GM21576 (cell line): ENCODE data around the gene TPSD1.
"Not testable (repeated sequence)": the region's sequence is repeated elsewhere in the genome, so short reads cannot be mapped to it uniquely, and the experiment has no call there.

Experiments used
- ATAC-seq: cut with Tn5 transposase; IDR thresholded peaks from one replicate; pipeline ENCODE4 v1.9.1; 2021; ENCODE audit warnings: mild to moderate bottlenecking, moderate library complexity; ENCODE audit not compliant: unreplicated experiment

TPSD1 gene

DNA sequence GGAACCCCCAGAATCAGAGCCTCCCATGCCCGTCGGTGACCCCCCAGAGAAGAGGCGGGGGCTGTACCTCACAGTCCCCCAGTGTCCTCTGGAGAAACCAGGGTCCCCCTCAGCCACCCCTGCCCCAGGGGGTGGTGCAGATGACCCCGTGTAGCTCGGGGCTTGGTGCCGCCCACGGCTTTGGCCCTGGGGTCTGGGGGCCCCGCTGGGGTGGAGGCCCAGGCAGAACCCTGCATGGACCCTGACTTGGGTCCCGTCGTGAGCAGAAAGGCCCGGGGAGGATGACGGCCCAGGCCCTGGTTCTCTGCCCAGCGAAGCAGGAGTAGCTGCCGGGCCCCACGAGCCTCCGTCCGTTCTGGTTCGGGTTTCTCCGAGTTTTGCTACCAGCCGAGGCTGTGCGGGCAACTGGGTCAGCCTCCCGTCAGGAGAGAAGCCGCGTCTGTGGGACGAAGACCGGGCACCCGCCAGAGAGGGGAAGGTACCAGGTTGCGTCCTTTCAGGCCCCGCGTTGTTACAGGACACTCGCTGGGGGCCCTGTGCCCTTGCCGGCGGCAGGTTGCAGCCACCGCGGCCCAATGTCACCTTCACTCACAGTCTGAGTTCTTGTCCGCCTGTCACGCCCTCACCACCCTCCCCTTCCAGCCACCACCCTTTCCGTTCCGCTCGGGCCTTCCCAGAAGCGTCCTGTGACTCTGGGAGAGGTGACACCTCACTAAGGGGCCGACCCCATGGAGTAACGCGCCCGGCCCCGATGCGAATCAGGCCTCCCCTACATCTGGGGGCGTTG lies 34.8 kb upstream of the TPSD1 start:
- ATAC-seq, result no peak

DNA sequence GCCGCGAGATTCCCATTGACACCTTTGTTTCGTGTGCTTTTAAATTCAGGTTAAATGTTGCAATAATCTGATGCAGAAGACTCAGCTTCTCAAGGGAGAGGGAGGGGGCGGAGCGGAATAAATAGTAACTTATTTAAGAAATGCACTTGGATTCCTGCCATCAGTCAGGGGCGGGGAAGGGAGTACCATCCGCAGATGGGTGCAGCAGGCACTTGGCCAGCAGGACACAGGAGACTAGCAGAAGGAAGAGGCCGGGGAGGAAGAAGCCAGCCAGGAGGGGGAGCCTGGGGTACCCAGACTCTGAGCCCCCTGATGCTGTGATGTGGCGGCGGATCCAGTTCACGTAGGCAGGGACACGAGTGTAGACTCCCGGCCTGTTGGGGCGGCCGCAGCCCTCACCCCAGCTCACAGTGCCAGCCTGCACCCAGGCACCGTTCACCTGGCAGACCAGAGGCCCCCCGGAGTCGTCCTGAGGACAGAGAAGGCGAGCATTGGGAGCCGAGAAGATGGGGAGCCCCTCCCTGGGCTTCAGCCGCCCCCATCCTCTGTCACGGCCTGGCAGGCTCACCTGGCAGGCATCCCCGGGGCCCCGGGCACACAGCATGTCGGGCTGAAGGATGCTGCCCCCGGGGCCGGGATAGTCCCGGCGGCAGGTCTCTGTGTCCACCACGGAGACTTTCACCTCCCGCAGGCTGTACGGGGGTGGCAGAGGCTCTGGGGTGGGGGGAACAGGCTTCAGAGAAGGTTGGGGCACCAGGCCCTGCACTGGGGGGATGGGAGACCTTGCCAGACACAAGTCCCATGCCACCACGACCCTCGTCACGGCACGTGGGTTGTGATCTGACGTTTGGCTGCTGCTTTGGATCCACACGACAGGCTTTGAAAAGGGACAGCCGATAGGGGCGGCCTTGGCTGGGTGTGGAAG lies 34.0 kb upstream of the TPSD1 start:
- no peak for ATAC-seq

DNA sequence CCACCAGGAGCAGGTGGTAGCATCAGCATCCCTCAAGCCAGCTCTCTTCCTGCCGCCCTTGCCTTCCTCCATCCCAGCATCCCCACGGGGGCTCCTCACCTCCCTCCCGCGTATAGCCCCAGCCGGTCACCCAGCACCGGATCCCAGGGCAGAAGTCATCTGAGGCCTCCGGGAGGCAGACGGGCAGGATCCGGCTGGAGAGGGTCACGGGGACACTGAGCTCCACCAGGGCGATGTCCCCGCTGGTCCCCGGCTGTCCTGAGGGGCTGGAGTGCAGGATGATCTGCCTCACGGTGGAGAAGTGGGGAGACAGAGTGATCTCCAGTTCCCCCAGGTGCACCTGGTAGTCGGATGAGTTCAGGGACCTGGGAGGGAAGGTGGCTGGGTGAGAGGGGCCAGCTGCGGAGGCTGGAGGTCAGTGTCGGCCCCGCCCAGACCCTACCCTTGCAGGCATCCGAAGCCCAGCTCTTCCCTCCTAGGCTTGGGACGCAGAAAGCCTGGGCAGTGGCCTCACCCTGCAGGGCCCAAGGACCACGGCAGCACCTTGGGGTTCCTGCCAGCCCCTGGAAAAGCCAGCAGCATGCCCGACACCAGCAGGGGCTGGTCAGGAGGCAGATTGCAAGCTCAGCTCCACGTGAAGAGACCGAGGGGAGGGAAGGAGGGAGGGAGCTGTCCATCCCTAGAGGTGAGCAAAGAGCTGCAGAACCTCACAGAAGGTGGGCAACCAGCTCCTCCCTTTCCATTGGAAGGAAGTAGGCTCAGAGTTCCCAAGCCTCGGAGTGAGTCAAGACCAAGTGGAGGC lies 33.1 kb upstream of the TPSD1 start:
- ATAC-seq, result no peak

DNA sequence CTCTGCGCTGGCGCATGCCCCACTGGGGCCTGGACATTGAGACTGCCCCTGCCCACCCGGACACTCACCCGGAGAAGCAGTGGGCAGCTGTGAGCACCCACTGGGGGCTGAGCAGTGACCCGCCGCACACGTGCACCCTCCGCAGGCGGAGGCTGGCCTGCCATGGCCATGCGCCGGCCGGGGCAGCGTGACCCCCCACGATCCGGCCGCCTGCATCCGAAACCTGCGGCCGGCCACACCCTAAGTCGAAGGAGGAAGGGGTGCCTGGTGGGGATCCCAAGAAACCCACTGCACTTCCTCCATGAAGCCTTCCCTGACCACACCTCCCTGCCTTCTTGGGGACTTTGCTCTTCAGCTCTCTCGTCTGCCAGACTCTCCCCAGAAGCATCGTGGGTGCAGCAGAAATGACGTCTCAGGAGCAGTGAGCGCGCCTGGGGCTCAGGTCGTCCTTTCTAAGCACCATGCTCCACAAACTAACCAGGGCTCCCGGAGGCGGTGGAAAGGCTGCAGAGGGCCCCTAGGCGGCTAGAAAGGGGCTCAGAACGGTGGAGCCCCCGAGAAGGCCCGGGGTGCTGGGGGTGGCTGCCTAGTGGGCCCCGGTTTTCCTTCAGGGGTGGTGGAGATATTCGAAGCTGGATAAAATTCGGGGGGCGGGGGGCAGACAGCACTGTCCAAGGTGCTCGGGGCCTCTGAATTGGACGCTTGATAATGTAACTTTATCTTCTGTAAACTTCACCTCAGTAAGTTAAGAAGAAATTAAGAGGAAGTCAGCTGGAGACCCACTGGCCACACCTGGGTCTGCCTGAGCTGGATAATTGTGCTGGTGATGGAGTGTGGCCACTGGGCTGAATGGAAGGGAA lies 32.3 kb upstream of the TPSD1 start:
- ATAC-seq, result no peak

DNA sequence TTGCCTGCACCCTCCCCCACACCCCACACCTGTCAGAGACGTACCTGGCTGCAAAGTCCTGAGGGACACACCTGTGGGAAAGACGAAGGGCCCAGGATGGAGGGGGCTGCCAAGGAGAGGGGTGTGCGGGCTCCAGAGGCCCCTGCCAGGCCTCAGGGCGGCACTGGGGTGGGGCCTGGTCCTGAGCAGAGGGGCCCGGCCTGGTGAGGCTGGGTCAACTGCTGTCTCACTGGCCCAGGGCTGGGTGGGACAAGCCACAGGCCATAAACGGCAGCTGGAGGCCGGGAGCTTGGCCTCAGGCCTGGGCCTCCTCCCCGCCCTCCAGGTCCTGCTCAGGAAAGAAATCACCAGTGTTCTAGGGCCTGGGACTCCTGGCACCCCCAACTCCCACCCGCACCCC lies 31.3 kb upstream of the TPSD1 start:
- ATAC-seq, result no peak

DNA sequence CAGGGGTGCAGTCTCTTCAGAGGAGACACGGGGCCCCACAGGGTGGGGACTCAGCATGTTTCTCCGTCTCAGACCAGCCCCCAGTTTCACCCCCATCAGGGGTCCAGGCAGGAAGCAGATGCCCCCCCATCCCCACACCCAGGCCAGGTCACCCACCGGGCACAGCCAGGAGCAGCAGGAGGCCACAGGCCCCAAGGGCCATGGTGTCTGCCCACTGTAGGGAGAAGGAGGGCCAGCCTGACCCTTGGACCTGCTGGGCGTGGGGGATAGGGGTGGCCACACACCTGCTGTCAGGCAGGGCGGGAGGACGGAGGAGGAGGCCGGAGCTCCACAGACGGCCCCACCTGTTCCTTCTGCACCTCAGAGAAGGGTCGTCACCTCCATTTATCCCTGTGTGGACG lies 30.8 kb upstream of the TPSD1 start, which contains the start of gene TPSG1:
Gene TPSG1, minus strand, starts transcription at position 218 of the 401 bp plus-strand sequence. Its CDS starts 16 bp downstream, at position 202.
- no peak for ATAC-seq

DNA sequence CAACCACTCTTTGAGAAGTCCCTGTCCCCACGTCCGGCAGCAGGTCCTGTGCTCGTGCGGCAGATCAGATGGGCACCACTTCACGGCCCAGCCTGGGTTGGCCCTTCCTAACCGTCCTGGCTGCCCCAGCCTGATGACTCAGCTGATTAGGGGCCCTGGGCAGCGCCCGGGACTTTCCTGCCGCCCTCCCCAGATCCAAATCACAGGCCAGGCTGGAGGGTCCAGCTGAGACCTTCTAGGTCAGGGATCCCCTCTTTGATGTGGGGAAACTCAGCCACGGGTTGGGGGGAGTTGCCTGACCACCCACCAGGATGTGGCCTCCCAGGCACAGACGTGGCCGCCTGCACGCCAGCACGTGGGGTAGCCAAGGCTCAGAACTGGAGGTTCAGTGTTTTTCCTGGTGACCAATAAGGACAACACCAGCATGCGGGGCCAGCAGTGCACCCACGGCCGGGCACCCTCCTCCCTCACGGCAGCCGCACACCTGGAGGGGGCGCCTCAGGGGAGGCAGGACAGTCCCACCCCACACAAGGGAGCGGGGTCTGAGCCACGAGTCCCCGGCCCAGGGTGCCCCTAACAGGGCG lies 30.0 kb upstream of the TPSD1 start:
- not testable (repeated sequence) for ATAC-seq

DNA sequence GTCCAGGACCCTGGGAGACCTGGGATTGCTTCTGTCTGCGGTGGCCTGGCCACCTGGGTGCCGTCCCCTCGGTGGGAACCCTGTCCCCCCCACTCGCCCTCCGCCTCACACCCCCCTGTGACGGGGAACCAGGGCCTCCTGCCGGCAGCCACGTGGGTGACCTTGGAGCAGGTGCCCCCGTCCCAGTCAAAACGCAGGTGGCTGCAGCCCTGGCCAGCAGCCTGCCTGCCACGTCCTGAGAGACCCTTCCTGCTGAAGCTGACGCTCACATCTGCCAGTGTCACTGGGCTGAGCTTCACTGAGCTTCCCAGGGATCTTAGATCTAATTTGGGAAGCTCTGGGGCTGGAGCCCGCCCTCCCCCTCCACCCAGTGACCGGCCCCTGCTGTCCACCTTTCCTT lies 29.2 kb upstream of the TPSD1 start:
- ATAC-seq, result not testable (repeated sequence)

DNA sequence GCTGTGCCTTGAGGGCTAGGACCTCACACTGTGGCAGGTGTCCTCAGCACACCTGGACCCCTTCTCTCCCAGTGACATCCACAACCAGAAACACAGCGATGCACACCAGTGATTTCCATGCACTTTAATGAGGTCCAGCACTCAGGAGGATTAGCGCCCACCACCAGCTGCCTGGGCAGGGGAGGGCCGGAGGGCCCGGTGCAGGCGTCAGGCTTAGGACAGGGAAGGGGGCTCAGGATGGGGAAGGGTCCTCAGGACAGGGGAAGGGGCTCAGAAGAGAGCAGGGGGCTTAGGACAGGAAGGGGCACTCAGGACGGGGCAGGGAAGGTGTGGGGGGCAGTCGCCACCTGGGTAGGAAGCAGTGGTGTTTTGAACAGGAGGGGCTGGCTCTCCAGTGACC lies 27.6 kb upstream of the TPSD1 start:
- ATAC-seq, result not testable (repeated sequence)

DNA sequence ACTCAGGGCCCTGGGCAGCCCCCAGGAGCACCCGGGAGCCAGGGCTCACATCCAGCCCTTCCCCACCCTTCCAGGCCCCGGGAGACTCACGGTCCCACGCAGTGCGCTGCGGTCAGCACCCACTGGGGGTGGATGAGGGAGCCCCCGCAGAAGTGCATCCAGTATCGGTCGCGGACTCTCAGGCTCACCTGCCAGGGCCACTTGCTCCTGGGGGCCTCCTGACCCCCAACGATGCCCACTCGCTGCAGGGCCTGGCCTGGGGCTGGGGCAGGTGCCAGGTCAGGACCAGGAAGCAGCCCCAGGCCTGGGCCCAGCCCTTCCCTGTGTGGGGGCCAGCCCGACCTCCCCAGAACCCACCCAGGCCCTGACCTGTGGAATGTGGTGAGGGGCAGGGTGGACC lies 26.4 kb upstream of the TPSD1 start:
- not testable (repeated sequence) for ATAC-seq

DNA sequence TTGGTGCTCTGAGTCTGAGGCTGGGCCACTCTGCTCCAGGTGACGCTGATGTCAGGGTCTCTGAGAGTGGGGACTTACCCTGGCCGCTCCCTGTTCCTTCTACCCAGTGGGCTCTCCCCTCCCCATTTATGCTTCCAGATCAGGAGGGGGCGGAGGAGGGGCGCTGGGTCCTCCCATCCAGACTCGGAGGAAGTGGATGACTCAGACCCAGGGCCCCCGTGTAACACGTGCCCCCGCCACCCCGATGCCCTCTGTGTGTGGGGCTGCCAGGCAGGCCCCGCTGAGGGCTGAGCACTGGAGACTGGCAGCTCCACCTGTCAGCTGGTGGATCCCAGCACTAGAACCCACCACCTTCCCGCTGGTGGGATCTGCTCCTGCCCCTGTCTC lies 25.8 kb upstream of the TPSD1 start, which contains the start of gene TPSB2:
Gene TPSB2, minus strand, starts transcription at position 101 of the 387 bp plus-strand sequence. CDS start 233 bp downstream, outside the sequence.
- ATAC-seq, result not testable (repeated sequence)

DNA sequence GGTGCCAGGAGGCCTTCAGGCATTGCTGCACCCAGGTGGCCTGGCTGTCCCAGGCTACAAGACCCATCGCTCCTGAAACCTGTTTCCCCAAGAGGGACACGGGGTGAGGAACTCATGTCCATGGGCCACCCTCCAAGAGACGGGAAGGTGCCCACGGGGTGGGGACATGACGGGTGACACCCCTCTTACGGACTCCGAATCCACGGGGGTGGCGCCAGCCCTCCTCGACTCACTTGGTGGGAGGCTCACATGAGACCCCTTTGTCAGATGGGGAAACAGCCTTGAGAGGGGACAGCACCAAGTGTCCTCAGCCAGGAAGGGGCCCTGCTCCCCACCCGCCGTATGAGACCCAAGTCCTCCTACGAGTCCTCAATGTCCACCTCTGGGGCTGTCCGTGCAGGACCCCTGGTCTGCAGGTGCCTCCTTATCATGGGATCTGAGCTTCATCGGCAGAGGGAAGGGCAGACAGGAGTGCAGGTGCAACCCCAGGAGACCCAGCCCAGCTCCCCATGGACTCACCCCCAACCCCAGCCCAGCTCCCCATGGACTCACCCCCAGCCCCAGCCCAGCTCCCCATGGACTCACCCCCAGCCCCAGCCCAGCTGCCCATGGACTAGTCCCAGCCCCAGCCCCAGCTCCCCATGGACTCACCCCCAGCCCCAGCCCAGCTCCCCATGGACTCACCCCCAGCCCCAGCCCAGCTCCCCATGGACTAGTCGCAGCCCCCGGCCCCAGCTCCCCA lies 25.2 kb upstream of the TPSD1 start:
- not testable (repeated sequence) for ATAC-seq

DNA sequence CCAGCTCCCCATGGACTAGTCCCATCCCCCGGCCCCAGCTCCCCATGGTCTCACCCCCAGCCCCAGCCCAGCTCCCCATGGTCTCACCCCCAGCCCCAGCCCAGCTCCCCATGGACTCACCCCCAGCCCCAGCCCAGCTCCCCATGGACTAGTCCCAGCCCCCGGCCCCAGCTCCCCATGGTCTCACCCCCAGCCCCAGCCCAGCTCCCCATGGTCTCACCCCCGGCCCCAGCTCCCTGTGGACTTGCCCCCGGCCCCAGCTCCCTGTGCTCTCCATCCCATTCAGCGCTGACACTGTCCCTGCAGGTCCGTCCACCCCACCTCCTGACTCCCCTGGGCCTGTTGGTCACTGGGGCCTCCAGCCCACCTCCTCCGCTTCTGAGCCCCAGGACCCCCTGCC lies 24.6 kb upstream of the TPSD1 start:
- not testable (repeated sequence) for ATAC-seq

DNA sequence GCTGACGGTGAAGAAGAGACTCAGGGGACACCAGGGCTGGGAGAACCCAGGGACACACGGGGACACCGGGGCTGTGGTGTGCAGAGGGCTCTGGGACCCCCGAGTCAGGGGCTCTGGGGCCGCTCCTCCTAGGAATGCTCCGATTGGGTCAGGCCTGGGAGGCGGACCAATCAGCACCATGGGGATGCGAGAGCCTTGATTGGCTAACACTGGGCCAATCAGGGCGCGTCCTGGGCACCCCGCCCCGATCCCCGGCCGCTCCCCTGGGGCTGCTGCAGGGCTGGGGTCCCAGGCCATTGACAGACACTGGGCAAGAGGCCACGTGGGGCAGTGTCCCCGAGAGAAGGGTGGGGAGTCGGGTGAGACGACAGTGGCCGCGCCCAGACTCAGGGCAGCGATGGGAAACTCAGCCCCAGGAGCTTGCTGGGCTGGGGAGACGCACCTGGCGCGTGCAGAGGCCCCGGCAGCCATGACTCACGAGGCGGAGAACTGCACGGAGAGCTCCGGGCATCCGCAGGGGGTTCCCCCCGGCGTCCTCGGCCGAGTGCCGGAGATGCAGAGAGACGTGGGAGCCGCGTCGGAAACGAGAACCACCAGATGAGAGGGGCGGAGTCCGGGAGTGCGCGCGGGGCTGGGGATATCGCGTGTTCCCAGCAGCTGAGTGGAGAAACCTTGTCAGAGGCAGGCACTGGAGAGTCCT lies 23.7 kb upstream of the TPSD1 start:
- ATAC-seq, result not testable (repeated sequence)

DNA sequence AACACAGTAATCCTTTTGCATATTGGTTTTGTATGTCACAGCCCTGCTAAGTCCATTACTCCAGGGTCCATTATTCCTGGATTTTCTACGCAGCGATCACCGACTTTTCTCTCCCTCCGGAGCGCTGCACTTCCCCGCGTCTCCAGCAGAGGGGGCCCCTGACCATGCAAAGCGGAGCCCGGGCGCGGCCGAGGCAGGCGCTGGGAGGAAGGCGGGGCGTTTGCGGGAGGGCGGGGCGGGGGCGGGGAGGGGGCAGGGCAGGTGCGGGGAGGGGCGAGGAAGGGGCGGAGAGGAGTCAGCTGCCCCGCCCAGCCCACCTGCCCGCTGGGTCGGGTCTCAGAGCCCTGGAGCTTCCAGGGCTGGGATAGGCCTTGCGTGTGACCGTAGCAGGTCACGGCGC lies 19.2 kb upstream of the TPSD1 start:
- ATAC-seq, result not testable (repeated sequence)

DNA sequence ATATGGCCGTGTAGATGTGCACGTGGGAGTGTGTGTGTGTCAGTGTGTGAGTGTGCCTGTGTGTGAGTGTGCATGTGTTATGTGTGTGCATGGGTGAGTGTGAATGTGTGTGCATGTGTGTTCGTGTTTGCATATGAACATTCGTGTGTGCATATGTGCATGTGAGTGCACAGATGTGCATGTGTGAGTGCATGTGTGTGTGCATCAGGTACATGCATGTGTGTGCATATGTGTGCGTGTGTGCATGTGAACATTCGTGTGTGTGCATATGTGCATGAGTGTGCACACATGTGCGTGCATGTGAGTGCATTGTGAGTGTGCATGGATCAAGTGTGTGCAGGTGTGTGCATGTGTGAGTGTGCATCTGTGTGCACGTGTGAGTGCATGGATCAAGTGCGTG lies 17.9 kb upstream of the TPSD1 start:
- ATAC-seq, result no peak

DNA sequence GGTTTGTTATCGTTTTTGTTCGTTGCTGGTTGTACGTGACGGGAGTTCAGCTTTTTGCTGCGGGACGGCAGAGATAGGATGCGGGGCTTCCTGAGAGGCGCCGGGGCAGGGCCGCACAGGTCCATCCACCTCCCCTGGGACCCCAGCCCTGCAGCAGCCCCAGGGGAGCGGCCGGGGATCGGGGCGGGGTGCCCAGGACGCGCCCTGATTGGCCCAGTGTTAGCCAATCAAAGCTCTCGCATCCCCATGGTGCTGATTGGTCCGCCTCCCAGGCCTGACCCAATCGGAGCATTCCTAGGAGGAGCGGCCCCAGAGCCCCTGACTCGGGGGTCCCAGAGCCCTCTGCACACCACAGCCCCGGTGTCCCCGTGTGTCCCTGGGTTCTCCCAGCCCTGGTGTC lies 17.0 kb upstream of the TPSD1 start:
- not testable (repeated sequence) for ATAC-seq

DNA sequence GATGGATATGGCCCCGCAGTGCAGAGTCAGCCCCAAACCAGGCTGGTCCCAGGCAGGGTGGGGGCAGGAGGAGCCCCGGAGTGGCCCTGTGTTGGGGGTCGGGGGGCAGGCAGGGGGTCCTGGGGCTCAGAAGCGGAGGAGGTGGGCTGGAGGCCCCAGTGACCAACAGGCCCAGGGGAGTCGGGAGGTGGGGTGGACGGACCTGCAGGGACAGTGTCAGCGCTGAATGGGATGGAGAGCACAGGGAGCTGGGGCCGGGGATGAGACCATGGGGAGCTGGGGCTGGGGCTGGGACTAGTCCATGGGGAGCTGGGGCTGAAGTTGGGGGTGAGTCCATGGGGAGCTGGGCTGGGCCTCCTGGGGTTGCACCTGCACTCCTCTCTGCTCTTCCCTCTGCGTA lies 16.3 kb upstream of the TPSD1 start:
- not testable (repeated sequence) for ATAC-seq
